GM23338 (cell line): ENCODE measurements around the gene RGS3. TPM values are rescaled to one million over a fixed set of nuclear protein-coding genes. Genes with fewer than 3 reads are reported as not detected.

Source experiments
- ATAC-seq: fragments of 200-7000 bp; cut with Tn5 transposase; 3 replicates; pipeline ENCODE4 v1.9.1; 2020
- DNase-seq: peaks from one replicate; pipeline ENCODE4 v3.0.0-alpha.2; 2015; ENCODE audit warnings: low spot score
- H2AFZ ChIP-seq: fragments of 200-600 bp; sonication (generic); 2 replicates; pipeline ENCODE4 v1.8.0; 2016; ENCODE audit warnings: antibody characterized with exemption, mild to moderate bottlenecking, moderate library complexity
- H3F3A ChIP-seq: fragments of 200-600 bp; sonication (generic); replicated peaks from 2 replicates; pipeline ENCODE4 v1.8.0; 2017; ENCODE audit warnings: antibody characterized with exemption, mixed run types, low read depth
- H3K27ac ChIP-seq: fragments of 200-600 bp; sonication (generic); 2 replicates; pipeline ENCODE4 v1.6.1; 2016; ENCODE audit warnings: low read depth
- H3K27me3 ChIP-seq: fragments of 200-600 bp; sonication (generic); 2 replicates; pipeline ENCODE4 v1.8.0; 2016; ENCODE audit warnings: mild to moderate bottlenecking, mixed run types, moderate library complexity; ENCODE audit not compliant: insufficient read depth
- H3K36me3 ChIP-seq: fragments of 200-600 bp; sonication (generic); 2 replicates; pipeline ENCODE4 v1.8.0; 2016; ENCODE audit warnings: mild to moderate bottlenecking; ENCODE audit not compliant: insufficient read depth
- H3K4me1 ChIP-seq: fragments of 200-600 bp; sonication (generic); 2 replicates; pipeline ENCODE4 v1.8.0; 2016; ENCODE audit warnings: mild to moderate bottlenecking, moderate library complexity; ENCODE audit not compliant: insufficient read depth
- H3K4me2 ChIP-seq: fragments of 200-600 bp; sonication (generic); 2 replicates; pipeline ENCODE4 v1.7.1; 2017; ENCODE audit warnings: mixed run types
- H3K4me3 ChIP-seq: fragments of 200-600 bp; sonication (generic); 2 replicates; pipeline ENCODE4 v1.6.1; 2016; ENCODE audit warnings: mixed run types
- H3K79me2 ChIP-seq: fragments of 200-600 bp; sonication (generic); replicated peaks from 2 replicates; pipeline ENCODE4 v1.8.0; 2017; ENCODE audit warnings: mild to moderate bottlenecking; ENCODE audit not compliant: insufficient read depth
- H3K9me2 ChIP-seq: fragments of 200-600 bp; sonication (generic); 2 replicates; pipeline ENCODE4 v1.8.0; 2017; ENCODE audit not compliant: insufficient read depth
- H4K20me1 ChIP-seq: fragments of 200-600 bp; sonication (generic); replicated peaks from 2 replicates; pipeline ENCODE4 v1.8.0; 2017; ENCODE audit warnings: mild to moderate bottlenecking; ENCODE audit not compliant: insufficient read depth
- H3K27ac Mint-ChIP-seq: 2 replicates; pipeline ENCODE4 v1.8.0; 2020; ENCODE audit warnings: inconsistent platforms, mild to moderate bottlenecking, moderate library complexity, mixed read lengths
- H3K27me3 Mint-ChIP-seq: 3 replicates; pipeline ENCODE4 v1.8.0; 2022; ENCODE audit warnings: low read depth, mild to moderate bottlenecking, moderate library complexity, mixed read lengths, inconsistent platforms; ENCODE audit not compliant: insufficient read depth, poor library complexity
- H3K36me3 Mint-ChIP-seq: 3 replicates; pipeline ENCODE4 v1.8.0; 2021; ENCODE audit warnings: low read depth, mild to moderate bottlenecking, inconsistent platforms, moderate library complexity, mixed read lengths
- H3K4me1 Mint-ChIP-seq: 3 replicates; pipeline ENCODE4 v1.8.0; 2020; ENCODE audit warnings: mild to moderate bottlenecking, inconsistent platforms, mixed read lengths
- H3K4me3 Mint-ChIP-seq: 3 replicates; pipeline ENCODE4 v1.8.0; 2021; ENCODE audit warnings: moderate library complexity, mild to moderate bottlenecking, inconsistent platforms, mixed read lengths
- H3K9me3 Mint-ChIP-seq: 3 replicates; pipeline ENCODE4 v1.8.0; 2020; ENCODE audit warnings: moderate library complexity, mild to moderate bottlenecking, inconsistent platforms, mixed read lengths
- EZH2phosphoT487 ChIP-seq: fragments of 200-600 bp; sonication (generic); IDR thresholded peaks from one replicate; pipeline ENCODE4 v1.8.1; 2018; ENCODE audit warnings: antibody characterized with exemption; ENCODE audit not compliant: unreplicated experiment
- JUNB ChIP-seq: IDR thresholded peaks from one replicate; pipeline ENCODE4 v1.6.1; 2016; ENCODE audit warnings: antibody characterized with exemption; ENCODE audit not compliant: unreplicated experiment
- NANOG ChIP-seq: IDR thresholded peaks from 2 replicates; pipeline ENCODE4 v1.6.1; 2016; ENCODE audit warnings: antibody characterized with exemption, borderline replicate concordance
- ZNF114 ChIP-seq: fragments of 250-450 bp; sonication (Bioruptor Pico); IDR thresholded peaks from 2 replicates; pipeline ENCODE4 v1.5.0; 2020; ENCODE audit warnings: mild to moderate bottlenecking, moderate library complexity
- ZNF331 ChIP-seq: fragments of 250-450 bp; sonication (Bioruptor Pico); IDR thresholded peaks from 2 replicates; pipeline ENCODE4 v1.5.0; 2020; ENCODE audit warnings: low read depth, mild to moderate bottlenecking, moderate library complexity
- ZNF462 ChIP-seq: fragments of 250-450 bp; sonication (Bioruptor Pico); IDR thresholded peaks from 2 replicates; pipeline ENCODE4 v1.5.0; 2020; ENCODE audit warnings: mild to moderate bottlenecking, moderate library complexity
- polyA plus RNA-seq: library from polyadenylated mRNA; unstranded; fragments of >200 nt; fragmentation: Nextera tagmentation; extraction: Ambion mirVana; gene quantifications from 2 replicates; pipeline ENCODE4 v1.2.1, GENCODE V29; 2016
- total RNA-seq: library from RNA; depleted of rRNA; stranded (reverse); fragments of >200 nt; shearing (Covaris generic); gene quantifications from 2 replicates; pipeline ENCODE4 v1.2.3, GENCODE V29; 2014
- TF ChIP-seq, protein P1 (sequence below), 2 experiments: fragments of 200-600 bp in 1 of 2; sonication (generic) in 1 of 2; conservative IDR thresholded peaks; 2 replicates each; pipeline versions ENCODE4 v1.5.1 to v1.6.1; 2016 to 2017; ENCODE audit warnings: antibody characterized with exemption in 2 of 2, low read depth in 2 of 2, mild to moderate bottlenecking in 2 of 2, moderate library complexity in 1 of 2

Gene RGS3
- total and polyA plus RNA-seq, 2 experiments from 2014 or later, result 14.2 to 24.3 TPM

- TF ChIP-seq ZNF462 (CRISPR knock-in tag) (no peak), NANOG (no peak), EZH2phosphoT487 (no peak), ZNF331 (CRISPR knock-in tag) (no peak)
- TF ChIP-seq, protein P1, sequence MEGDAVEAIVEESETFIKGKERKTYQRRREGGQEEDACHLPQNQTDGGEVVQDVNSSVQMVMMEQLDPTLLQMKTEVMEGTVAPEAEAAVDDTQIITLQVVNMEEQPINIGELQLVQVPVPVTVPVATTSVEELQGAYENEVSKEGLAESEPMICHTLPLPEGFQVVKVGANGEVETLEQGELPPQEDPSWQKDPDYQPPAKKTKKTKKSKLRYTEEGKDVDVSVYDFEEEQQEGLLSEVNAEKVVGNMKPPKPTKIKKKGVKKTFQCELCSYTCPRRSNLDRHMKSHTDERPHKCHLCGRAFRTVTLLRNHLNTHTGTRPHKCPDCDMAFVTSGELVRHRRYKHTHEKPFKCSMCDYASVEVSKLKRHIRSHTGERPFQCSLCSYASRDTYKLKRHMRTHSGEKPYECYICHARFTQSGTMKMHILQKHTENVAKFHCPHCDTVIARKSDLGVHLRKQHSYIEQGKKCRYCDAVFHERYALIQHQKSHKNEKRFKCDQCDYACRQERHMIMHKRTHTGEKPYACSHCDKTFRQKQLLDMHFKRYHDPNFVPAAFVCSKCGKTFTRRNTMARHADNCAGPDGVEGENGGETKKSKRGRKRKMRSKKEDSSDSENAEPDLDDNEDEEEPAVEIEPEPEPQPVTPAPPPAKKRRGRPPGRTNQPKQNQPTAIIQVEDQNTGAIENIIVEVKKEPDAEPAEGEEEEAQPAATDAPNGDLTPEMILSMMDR (conservative IDR thresholded peaks at IDR 0.05; ENCODE audit: low read depth in 2 of 2), result no peak
Measured at GRCh38 chr9:113598451-113598850, 134.9 kb downstream of the RGS3 start (continued).

DNA sequence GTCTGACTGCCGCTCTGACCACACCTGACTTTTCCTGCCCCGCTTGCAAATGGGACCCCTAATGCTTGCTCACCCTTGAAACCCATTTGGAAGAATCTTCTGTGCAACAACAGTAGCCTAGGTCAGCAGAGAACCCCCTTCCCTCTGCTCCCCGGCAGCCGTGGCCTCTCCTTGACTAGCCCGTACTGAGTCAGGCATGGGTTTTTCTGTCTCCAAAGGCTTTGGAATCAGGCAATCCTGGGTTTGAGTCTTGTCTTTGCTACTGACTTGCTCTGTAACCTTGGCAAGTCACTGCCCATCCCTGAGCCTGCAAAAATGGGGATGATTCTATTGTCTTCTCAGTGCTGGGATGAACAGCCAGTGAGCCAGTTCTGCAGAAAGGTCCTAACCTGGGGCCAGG, 135.4 kb downstream of the RGS3 start:
- ATAC-seq (no peak), DNase-seq (no peak)
- H3K9me2 ChIP-seq, result no peaks in the 10 kb centered on the region
- H3K27ac ChIP-seq, result no peak overlapping the region
- peaks cover 40% of the 10 kb centered on the region for H3K4me1 Mint-ChIP-seq
- no peak overlapping the region for H3K4me3 Mint-ChIP-seq
- H3K27me3 ChIP-seq, result no peaks in the 10 kb centered on the region
- no peak overlapping the region for H3K27ac Mint-ChIP-seq
- no peaks in the 10 kb centered on the region for H3K79me2 ChIP-seq
- H2AFZ ChIP-seq, result no peak overlapping the region
- H3K4me2 ChIP-seq, result no peak overlapping the region
- no peak overlapping the region for H3K4me3 ChIP-seq
- no peaks in the 10 kb centered on the region; the same call in 1 of the 2 replicates for H3K36me3 ChIP-seq
- H4K20me1 ChIP-seq, result no peaks in the 10 kb centered on the region
- H3K9me3 Mint-ChIP-seq, result no peaks in the 10 kb centered on the region
- peaks cover 7% of the 10 kb centered on the region for H3K27me3 Mint-ChIP-seq
- 0 out of 2 replicates have a peak, but pooled peaks cover 4% of the 10 kb centered on the region for H3F3A ChIP-seq
- H3K36me3 Mint-ChIP-seq, result peaks cover 15% of the 10 kb centered on the region
- peaks cover 24% of the 10 kb centered on the region for H3K4me1 ChIP-seq
- TF ChIP-seq ZNF114 (CRISPR knock-in tag), result no peak
- TF ChIP-seq ZNF331 (CRISPR knock-in tag), result no peak
- no peak for TF ChIP-seq JUNB
- TF ChIP-seq ZNF462 (CRISPR knock-in tag), result no peak
